Measurements from ENCODE around the gene TTC28. TPM values are rescaled to one million over a fixed set of nuclear protein-coding genes. Genes with fewer than 3 reads are reported as not detected.

TTC28 gene
- polyA plus RNA-seq, 1 donor from 2014 or later = 14.8 TPM

DNA sequence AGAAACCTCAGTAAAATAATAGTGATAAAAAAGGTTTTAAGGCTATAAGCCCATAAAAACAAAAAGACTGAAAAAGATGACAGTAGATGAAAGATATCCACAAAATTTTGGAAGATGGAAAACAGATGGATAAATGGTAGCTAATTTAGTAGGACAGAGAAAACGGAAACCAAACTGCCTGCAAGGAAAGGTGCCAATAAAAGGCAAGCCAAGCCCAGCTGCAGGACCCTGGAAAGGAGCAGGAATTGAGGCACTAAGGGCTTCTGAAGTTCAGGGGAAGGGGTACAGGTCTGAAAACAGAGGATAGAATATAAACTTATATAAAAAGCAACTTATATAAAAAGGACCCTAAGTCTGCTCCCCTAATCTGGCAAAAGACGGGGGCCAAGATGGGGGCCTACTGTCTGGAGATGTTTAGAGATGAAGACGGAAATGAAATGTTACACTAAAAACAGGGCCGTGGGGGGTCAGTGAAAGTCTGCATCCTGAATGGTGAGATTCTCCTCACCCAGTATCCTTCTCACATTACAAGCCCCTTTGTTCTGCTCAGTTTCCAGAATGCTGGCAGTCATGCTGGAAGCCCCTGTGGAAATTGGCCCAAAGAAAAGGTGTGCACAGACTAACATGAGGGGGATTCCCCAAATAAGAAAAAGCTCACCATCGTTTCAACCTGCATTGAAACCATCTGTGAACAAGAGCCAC is 491.3 kb downstream of the TTC28 start:
- H3K4me2 ChIP-seq (ENCODE audit: low read length) = no peak overlapping the region
- H2AFZ ChIP-seq (ENCODE audit: low read depth, low read length) = no peak overlapping the region
- H3K9me2 ChIP-seq (ENCODE audit: insufficient read depth, low read length) = no peaks in the 10 kb centered on the region
- H3K9me3 ChIP-seq (ENCODE audit: low read length) = no peaks in the 10 kb centered on the region
- H3F3A ChIP-seq (ENCODE audit: insufficient read depth, low read length, poor library complexity, severe bottlenecking) = no peaks in the 10 kb centered on the region
- H3K4me3 ChIP-seq (ENCODE audit: low read length) = no peak overlapping the region
- no peaks in the 10 kb centered on the region for H3K79me2 ChIP-seq (replicated peaks; ENCODE audit: insufficient read depth, low read length)
- H3K36me3 ChIP-seq (ENCODE audit: insufficient read depth, low read length) = no peaks in the 10 kb centered on the region
- no peak for TF ChIP-seq EP300 (conservative IDR thresholded peaks at IDR 0.05; ENCODE audit: poor library complexity, severe bottlenecking)
- TF ChIP-seq SMC3 (conservative IDR thresholded peaks at IDR 0.05; ENCODE audit: poor library complexity) = no peak
- no peak for TF ChIP-seq POLR2AphosphoS5 (IDR thresholded peaks at IDR 0.05)
- TF ChIP-seq CTCF (IDR thresholded peaks at IDR 0.05; ENCODE audit: poor library complexity, severe bottlenecking) = no peak
- TF ChIP-seq REST (IDR thresholded peaks at IDR 0.05; ENCODE audit: borderline replicate concordance) = no peak
- no peak for TF ChIP-seq MXI1 (conservative IDR thresholded peaks at IDR 0.05; ENCODE audit: poor library complexity, severe bottlenecking)
- no peak for TF ChIP-seq EZH2 (IDR thresholded peaks at IDR 0.05; ENCODE audit: borderline replicate concordance, insufficient read depth, low read length, poor library complexity, severe bottlenecking)
- TF ChIP-seq RAD21 (conservative IDR thresholded peaks at IDR 0.05) = no peak
- TF ChIP-seq TAF1 (IDR thresholded peaks at IDR 0.05; ENCODE audit: low read depth) = no peak
- H3K27me3 ChIP-seq (ENCODE audit: insufficient read depth, low read depth, low read length) = no peaks in the 10 kb centered on the region
- H3K9ac ChIP-seq (ENCODE audit: low read length) = no peak overlapping the region
- H3K27ac ChIP-seq (ENCODE audit: low read length) = no peak overlapping the region
- no peaks in the 10 kb centered on the region for H4K20me1 ChIP-seq (ENCODE audit: insufficient read depth)

DNA sequence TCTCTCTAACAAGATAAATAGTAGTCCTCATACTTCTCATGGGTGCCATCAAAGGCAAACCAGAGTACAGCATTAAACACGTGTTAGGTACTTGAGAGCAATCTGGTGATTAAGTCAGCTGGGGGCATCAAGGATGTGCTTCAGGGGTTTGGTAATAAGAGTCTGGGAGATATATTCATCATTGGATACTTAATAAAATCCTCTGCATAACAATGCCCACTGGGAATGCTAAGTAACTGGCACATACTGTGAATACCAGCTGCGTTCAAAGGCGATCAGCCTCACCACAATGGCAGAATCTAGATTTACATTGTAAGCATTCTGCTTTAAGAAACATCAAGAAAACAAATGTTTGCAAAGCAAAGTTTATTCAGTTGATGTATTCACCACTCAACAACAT is 492.0 kb downstream of the TTC28 start:
- Histone ChIP-seq H3K27me3 (ENCODE audit: insufficient read depth, low read depth, low read length) (no peaks in the 10 kb centered on the region), H3K9ac (ENCODE audit: low read length) (no peak overlapping the region), H3K27ac (ENCODE audit: low read length) (no peak overlapping the region), H2AFZ (ENCODE audit: low read depth, low read length) (no peak overlapping the region), H3K79me2 (replicated peaks; ENCODE audit: insufficient read depth, low read length) (no peaks in the 10 kb centered on the region), H3K4me2 (ENCODE audit: low read length) (no peak overlapping the region), H3K4me3 (ENCODE audit: low read length) (no peak overlapping the region), H3K9me2 (ENCODE audit: insufficient read depth, low read length) (no peaks in the 10 kb centered on the region), H3K36me3 (ENCODE audit: insufficient read depth, low read length) (no peaks in the 10 kb centered on the region), H3F3A (ENCODE audit: insufficient read depth, low read length, poor library complexity, severe bottlenecking) (no peaks in the 10 kb centered on the region), H3K9me3 (ENCODE audit: low read length) (no peaks in the 10 kb centered on the region), H4K20me1 (ENCODE audit: insufficient read depth) (no peaks in the 10 kb centered on the region)
- no peak for TF ChIP-seq CTCF (IDR thresholded peaks at IDR 0.05; ENCODE audit: poor library complexity, severe bottlenecking)
- no peak for TF ChIP-seq REST (IDR thresholded peaks at IDR 0.05; ENCODE audit: borderline replicate concordance)
- no peak for TF ChIP-seq POLR2AphosphoS5 (IDR thresholded peaks at IDR 0.05)
- TF ChIP-seq SMC3 (conservative IDR thresholded peaks at IDR 0.05; ENCODE audit: poor library complexity) = no peak
- no peak for TF ChIP-seq RAD21 (conservative IDR thresholded peaks at IDR 0.05)
- TF ChIP-seq EP300 (conservative IDR thresholded peaks at IDR 0.05; ENCODE audit: poor library complexity, severe bottlenecking) = no peak
- TF ChIP-seq TAF1 (IDR thresholded peaks at IDR 0.05; ENCODE audit: low read depth) = no peak
- no peak for TF ChIP-seq MXI1 (conservative IDR thresholded peaks at IDR 0.05; ENCODE audit: poor library complexity, severe bottlenecking)
- no peak for TF ChIP-seq EZH2 (IDR thresholded peaks at IDR 0.05; ENCODE audit: borderline replicate concordance, insufficient read depth, low read length, poor library complexity, severe bottlenecking)

Data from neural cell (in vitro differentiated cells).